Fibroblast of pulmonary artery (primary cell): ENCODE results near the gene PLXNA4.

Source experiments
- DNase-seq: peaks from one replicate; pipeline ENCODE4 v3.0.0-alpha.2; 2010; ENCODE audit warnings: low read depth
- H3K4me3 ChIP-seq: replicated peaks from 2 replicates; pipeline ENCODE4 v1.5.1; 2011; ENCODE audit warnings: low read depth, mild to moderate bottlenecking, control low read depth, low read length, moderate library complexity
- TF ChIP-seq, protein P1 (sequence below): IDR thresholded peaks from 2 replicates; pipeline ENCODE4 v1.5.1; 2011; ENCODE audit warnings: mild to moderate bottlenecking, control low read depth, low read length, inconsistent platforms; ENCODE audit errors: missing control alignments

Gene PLXNA4

DNA sequence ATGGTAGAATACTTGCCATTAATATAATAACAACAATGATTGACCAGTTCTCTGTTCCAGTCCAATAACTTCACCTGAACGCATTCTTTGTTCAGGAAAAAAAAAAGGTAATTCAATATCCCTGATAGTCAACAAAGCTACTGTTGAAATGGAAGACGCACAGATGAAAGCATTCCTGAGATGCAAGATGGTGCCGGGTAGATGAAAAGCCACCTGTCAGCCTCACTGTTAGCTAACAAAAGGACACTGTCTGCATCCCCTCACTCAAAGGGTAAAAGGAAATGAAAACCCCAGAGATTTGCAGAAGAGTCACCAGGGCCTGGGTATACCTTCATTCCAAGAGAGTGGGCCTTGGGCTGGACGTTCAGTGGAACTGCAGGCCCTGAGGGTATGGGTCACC lies 357.4 kb downstream of the PLXNA4 start:
- TF ChIP-seq, protein P1, sequence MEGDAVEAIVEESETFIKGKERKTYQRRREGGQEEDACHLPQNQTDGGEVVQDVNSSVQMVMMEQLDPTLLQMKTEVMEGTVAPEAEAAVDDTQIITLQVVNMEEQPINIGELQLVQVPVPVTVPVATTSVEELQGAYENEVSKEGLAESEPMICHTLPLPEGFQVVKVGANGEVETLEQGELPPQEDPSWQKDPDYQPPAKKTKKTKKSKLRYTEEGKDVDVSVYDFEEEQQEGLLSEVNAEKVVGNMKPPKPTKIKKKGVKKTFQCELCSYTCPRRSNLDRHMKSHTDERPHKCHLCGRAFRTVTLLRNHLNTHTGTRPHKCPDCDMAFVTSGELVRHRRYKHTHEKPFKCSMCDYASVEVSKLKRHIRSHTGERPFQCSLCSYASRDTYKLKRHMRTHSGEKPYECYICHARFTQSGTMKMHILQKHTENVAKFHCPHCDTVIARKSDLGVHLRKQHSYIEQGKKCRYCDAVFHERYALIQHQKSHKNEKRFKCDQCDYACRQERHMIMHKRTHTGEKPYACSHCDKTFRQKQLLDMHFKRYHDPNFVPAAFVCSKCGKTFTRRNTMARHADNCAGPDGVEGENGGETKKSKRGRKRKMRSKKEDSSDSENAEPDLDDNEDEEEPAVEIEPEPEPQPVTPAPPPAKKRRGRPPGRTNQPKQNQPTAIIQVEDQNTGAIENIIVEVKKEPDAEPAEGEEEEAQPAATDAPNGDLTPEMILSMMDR = no peak
- no peak overlapping the region for H3K4me3 ChIP-seq
- DNase-seq = no peak

DNA sequence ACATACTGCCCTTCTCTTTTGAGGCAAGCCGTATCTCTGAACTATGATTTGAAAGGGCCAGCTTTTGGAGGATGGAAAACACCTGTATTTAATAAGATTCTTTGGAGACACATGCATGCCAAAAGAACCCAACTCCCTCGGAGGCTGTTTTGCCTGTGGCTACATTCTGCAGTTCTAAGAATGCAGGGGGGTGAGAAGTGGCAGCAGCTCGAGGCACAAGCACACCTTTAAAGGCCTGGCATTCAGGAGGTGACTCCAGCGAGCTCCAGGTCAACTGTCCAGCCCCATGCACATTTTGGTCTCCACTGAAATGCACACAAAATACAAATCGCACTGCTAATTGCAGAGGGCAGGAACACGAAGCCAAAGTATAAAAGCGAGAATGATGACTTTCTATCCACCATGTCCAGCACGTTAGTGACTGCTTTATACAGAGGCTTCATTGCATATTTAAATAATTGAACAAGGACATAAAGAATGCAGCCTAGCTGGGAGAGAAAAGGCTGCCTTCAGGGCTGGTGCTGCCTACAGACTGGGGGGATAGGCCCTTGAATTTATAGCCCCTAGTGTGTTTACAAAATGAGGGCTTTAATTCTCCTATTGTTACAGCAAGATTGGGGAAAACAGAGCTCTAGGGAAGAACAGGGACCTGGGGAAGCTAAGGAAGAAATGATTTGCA lies 359.3 kb downstream of the PLXNA4 start:
- TF ChIP-seq, protein P1 = no peak
- no peak overlapping the region for H3K4me3 ChIP-seq
- no peak for DNase-seq

DNA sequence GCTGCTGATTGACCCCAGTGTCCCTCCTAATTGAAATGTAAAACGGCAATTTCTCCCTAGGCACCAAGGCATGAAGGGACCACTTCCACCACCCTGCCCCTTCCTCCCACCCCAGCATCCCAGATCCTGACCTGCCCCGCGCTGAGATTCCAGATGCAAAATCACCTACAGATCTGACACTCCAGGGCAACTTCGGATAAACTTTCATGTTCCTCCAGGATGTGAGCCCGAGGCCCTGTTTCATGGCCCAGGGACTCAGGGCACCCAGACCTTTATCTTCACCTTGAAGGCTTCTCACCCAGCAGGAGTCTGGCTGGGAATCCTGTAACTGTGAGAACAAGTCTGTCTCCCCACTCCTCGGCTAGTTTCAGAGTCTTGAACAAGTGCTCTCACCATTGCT lies 361.8 kb downstream of the PLXNA4 start:
- TF ChIP-seq, protein P1 = no peak
- DNase-seq = no peak
- H3K4me3 ChIP-seq = no peak overlapping the region

DNA sequence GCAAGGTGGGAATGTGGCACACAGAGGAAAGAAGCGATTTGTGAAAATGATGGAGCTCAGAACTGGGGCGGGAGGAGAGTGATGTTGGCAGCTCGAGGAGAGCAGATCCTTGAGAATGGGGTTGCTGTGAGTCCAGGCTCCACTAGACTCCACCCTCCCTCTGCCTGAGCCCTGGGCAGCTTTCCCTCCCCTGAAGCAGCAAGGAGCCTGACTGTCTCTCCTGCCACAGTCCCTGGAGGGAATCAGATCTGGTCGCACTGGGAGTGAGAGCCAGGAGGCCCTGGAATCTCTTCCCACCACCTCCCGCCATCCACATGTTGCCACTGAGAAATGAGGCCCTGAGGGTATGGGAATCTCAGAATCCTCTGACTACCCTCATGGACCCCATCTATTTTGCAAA lies 362.7 kb downstream of the PLXNA4 start:
- TF ChIP-seq, protein P1 = no peak
- no peak overlapping the region for H3K4me3 ChIP-seq
- DNase-seq = no peak

DNA sequence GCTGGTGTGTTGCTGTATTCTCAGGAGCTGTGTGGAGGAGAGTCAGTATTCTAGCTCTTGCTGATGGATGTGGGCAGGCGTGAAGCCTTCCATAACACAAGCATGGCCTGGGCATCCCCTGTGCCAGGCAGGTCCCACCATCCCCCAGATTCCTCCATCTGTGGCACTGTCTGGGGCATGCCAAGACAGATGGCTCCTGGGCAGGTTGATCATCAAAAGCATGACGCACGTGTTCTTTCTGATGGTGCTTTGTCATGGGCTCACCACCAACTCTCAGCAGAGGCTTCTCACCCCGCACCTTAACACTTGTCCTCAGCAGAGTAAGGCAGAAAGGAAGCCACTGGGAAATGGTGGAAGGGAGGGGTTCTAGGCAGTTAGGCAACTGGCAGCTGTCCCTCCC lies 364.3 kb downstream of the PLXNA4 start:
- DNase-seq = no peak
- TF ChIP-seq, protein P1 = no peak
- H3K4me3 ChIP-seq = no peak overlapping the region

DNA sequence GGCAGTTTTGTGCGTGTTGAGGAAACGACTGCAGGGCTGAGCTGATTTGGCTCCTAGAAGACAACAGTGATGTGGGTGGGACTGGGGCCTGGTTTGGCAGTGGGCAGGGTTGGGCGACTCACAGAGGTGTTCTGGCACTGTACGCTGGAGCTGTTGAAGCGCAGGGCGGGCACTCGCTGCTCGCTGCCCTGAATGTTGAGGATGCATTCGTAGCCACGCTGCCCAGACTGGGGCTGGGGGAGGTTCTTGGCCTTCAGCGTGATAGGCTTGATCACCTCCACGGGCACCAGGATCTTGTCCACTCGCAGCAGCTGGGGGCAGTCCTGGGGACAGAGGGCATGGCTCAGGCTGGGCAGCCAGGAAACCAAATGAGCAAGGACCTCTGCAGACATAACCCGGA lies 365.4 kb downstream of the PLXNA4 start:
- H3K4me3 ChIP-seq = no peak overlapping the region
- TF ChIP-seq, protein P1 = no peak
- no peak for DNase-seq

DNA sequence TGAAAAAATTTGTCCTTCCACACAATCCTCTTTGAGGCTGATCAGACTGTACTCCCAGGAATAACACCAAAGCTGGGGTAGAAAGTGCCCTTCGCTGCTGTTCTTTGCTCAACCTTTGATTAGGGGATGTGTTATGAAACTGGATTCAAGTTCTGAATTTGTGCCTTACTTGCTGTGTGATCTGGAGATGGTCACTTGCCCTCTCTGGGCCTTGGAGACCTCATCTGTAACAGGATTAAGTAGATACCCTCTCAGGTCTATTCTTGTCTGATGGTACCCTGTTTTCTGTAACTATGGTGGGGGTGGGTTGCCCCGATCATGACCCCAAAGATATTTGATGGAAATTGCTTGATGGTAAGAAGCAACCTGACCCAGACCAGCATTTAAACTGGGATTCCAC lies 368.5 kb downstream of the PLXNA4 start:
- H3K4me3 ChIP-seq = no peak overlapping the region
- DNase-seq = no peak
- TF ChIP-seq, protein P1 = no peak
